Gastrocnemius medialis (tissue), 4 donors: ENCODE measurements around the gene CAMTA1. TPM values are rescaled to one million over a fixed set of nuclear protein-coding genes. Genes with fewer than 3 reads are reported as not detected.

Experiments
- ATAC-seq, 2 donors: fragments of 150-250 bp; one replicate each; pipeline ENCODE4 v1.9.1; 2016
- DNase-seq, 2 donors: peaks; one replicate each; pipeline ENCODE4 v3.0.0-alpha.2; 2019
- H3K27ac ChIP-seq, 4 donors: fragments of 200-600 bp; sonication (generic); 1 replicate in 1 of 4; 2 replicates in 3 of 4; pipeline ENCODE4 v1.5.1; 2016 to 2018; ENCODE audit warnings: mild to moderate bottlenecking in 2 of 4, moderate library complexity in 1 of 4
- H3K27me3 ChIP-seq, 3 donors: fragments of 200-600 bp; sonication (generic) in 2 of 3; 1 replicate in 1 of 3; 2 replicates in 2 of 3; pipeline versions ENCODE4 v1.5.1 to v1.6.0; 2016 to 2019; ENCODE audit warnings: mild to moderate bottlenecking in 1 of 3, moderate library complexity in 1 of 3
- H3K36me3 ChIP-seq, 2 donors: fragments of 200-600 bp; sonication (generic) in 1 of 2; one replicate each; pipeline ENCODE4 v1.5.1; 2017 to 2018
- H3K4me1 ChIP-seq, 2 donors: fragments of 200-600 bp; sonication (generic) in 1 of 2; one replicate each; pipeline ENCODE4 v1.5.1; 2016 to 2017; ENCODE audit warnings: mild to moderate bottlenecking in 2 of 2
- H3K4me3 ChIP-seq, 4 donors: fragments of 200-600 bp; sonication (generic) in 3 of 4; 1 replicate in 1 of 4; 2 replicates in 3 of 4; pipeline ENCODE4 v1.5.1; 2016 to 2019; ENCODE audit warnings: mild to moderate bottlenecking in 2 of 4
- H3K9me3 ChIP-seq, 3 donors: fragments of 200-600 bp; sonication (generic) in 2 of 3; 1 replicate in 1 of 3; 2 replicates in 2 of 3; pipeline ENCODE4 v1.5.1; 2016 to 2019
- CTCF ChIP-seq, 5 experiments: fragments of 450-650 bp in 3 of 5; fragments of 200-600 bp in 2 of 5; sonication (generic) in 2 of 5; IDR thresholded peaks in 4 of 5; conservative IDR thresholded peaks in 1 of 5; 1 replicate in 4 of 5; 2 replicates in 1 of 5; pipeline ENCODE4 v1.5.1; 2016 to 2019; ENCODE audit warnings: antibody characterized with exemption in 5 of 5, mild to moderate bottlenecking in 3 of 5, moderate library complexity in 3 of 5
- POLR2A ChIP-seq, 2 donors: fragments of 450-650 bp; IDR thresholded peaks; one replicate each; pipeline ENCODE4 v1.6.1; 2017; ENCODE audit warnings: antibody characterized with exemption in 2 of 2, mild to moderate bottlenecking in 2 of 2, moderate library complexity in 2 of 2
- in situ Hi-C, 4 donors: fragments of 200-750 bp; cut with MboI; loops; one replicate each; pipeline versions ENCODE4 v1.15.0 to v1.8.0; 2017; ENCODE audit warnings: low sequenced_read_pairs in 4 of 4
- intact Hi-C: fragments of 100-400 bp; cut with DNase I; formaldehyde crosslinking; loops from one replicate; pipeline ENCODE4 v1.15.1; 2023; ENCODE audit warnings: low total_unique reads
- total RNA-seq, 4 donors: library from RNA; depleted of rRNA; stranded (reverse); fragments of >200 nt; gene quantifications; one replicate each; pipeline versions ENCODE4 v1.1.0 to v1.2.3, GENCODE V29; 2016

CAMTA1 gene
- total RNA-seq, 4 donors from 2014 or later, result 60.5 to 113 (median 70.4) TPM

DNA sequence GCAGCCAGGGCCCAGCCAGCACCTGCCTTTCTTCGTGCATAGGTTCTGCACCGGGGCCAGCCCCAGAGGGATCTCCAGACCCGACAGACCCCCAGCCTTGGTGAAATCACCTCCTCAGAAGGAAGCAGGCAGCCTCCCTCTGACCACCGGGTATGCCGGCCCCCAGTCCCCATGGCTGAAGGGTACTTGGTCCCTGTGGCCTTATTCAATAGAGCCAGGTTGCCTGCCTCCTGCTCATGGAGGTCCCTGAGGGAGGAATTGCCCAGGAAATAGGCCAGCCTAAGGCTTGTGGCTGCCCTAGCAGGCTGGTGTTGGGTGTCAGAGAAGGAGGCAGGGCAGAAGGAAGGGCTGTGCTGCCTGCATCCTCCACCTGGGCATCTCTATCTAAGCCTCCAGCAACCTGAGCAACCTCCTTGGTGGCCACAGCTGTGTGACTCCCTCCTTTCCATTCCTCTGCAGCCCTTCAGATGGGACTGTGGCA is 647.7 kb downstream of the CAMTA1 start:
- H3K27ac ChIP-seq, result no peak overlapping the region
- H3K36me3 ChIP-seq, result no peaks in the 10 kb centered on the region
- no peak overlapping the region for H3K4me3 ChIP-seq
- TF ChIP-seq CTCF (IDR thresholded peaks at IDR 0.05 in 4 of 5, conservative IDR thresholded peaks at IDR 0.05 in 1 of 5) (no peak), POLR2A (IDR thresholded peaks at IDR 0.05) (no peak)
- H3K9me3 ChIP-seq, result no peaks in the 10 kb centered on the region
- ATAC-seq (no peak), DNase-seq (no peak)
- H3K4me1 ChIP-seq, result no peaks in the 10 kb centered on the region
- in situ Hi-C loops, result no loop called here
- intact Hi-C loops, result no loop called here
- no peaks in the 10 kb centered on the region for H3K27me3 ChIP-seq

DNA sequence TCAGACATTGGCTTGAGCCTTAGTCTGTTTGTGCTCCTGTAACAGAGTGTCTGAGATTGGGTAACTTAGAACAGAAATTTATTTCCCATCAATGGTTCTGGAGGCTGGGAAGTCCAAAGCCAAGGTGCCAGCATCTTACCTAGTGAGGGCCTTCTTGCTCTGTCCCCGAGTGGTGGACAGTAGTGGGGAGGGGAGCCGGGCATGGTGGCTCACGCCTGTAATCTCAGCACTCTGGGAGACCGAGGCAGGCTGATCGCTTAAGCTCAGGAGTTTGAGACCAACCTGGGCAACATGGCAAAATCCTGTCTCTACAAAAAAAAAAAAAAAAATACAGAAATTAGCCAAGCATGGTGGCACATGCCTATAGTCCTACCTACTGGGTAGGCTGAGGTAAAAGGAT is 649.3 kb downstream of the CAMTA1 start:
- ATAC-seq (no peak), DNase-seq (no peak)
- TF ChIP-seq CTCF (IDR thresholded peaks at IDR 0.05 in 4 of 5, conservative IDR thresholded peaks at IDR 0.05 in 1 of 5) (no peak), POLR2A (IDR thresholded peaks at IDR 0.05) (no peak)
- H3K27ac ChIP-seq, result no peak overlapping the region
- in situ Hi-C loops, result no loop called here
- H3K4me3 ChIP-seq, result no peak overlapping the region
- H3K4me1 ChIP-seq, result no peaks in the 10 kb centered on the region
- no peaks in the 10 kb centered on the region for H3K27me3 ChIP-seq
- intact Hi-C loops, result no loop called here
- H3K36me3 ChIP-seq, result no peaks in the 10 kb centered on the region
- no peaks in the 10 kb centered on the region for H3K9me3 ChIP-seq

- Histone ChIP-seq H3K9me3 (no peaks in the 10 kb centered on the region), H3K36me3 (no peaks in the 10 kb centered on the region), H3K4me3 (no peak overlapping the region), H3K4me1 (no peaks in the 10 kb centered on the region), H3K27me3 (no peaks in the 10 kb centered on the region), H3K27ac (no peak overlapping the region)
- in situ Hi-C loops (no loop called here), intact Hi-C loops (no loop called here)
- DNase-seq, result no peak
- TF ChIP-seq POLR2A (IDR thresholded peaks at IDR 0.05) (no peak), CTCF (IDR thresholded peaks at IDR 0.05 in 4 of 5, conservative IDR thresholded peaks at IDR 0.05 in 1 of 5) (no peak)
- no peak for ATAC-seq
These were observed 650.2 kb downstream of the CAMTA1 start for GRCh38 chr1:7435276-7436055.

DNA sequence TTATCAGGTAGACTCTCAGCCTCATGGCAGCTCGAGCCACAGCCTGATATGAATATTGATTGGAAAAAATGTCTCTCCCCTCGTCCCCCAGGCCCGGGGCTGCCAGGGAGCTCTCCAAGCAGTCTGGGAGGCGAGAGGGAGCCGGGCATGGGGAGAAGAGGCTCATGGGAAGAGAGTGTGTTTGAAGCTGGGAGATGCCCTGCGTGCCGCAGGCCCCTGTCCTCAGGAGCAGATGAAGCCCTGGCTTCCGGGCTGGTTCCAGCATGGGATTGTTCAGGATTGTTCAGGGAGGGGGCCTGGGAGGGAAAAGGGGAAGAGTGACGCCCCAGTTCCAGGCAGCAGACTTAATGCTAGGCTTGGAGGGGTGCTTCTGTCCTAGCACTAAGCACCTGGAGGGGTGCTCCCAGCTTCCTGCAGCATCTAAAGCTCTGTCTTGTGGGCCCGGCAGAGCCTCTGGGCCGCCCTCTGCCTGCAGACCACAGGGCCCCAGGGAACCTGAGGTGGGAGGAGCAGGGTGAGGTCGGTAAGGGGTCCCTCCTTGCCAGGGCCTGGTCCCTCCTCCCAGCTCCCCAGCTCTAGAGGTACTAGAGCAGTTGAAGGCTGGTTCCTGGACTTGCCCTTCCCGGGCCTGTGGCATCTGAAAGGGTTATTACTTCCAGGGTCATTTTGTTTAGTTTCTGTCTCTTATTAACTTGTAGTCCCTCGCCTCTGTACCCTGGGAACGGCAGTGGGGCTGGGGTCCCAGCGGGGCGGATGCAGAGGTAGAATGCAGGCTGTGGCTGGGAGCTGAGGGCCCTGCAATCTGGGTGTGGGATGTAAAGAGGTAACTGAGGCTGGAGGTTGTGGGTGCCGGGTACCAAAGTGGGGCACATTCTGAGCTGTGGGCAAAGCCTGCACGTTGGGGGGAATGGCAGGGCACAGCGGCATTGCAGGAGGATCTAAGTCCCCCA is 651.1 kb downstream of the CAMTA1 start:
- DNase-seq (no peak), ATAC-seq (no peak)
- no peak overlapping the region for H3K27ac ChIP-seq
- TF ChIP-seq CTCF (IDR thresholded peaks at IDR 0.05 in 4 of 5, conservative IDR thresholded peaks at IDR 0.05 in 1 of 5) (no peak), POLR2A (IDR thresholded peaks at IDR 0.05) (no peak)
- in situ Hi-C loops, result no loop called here
- H3K27me3 ChIP-seq, result no peaks in the 10 kb centered on the region
- H3K36me3 ChIP-seq, result no peaks in the 10 kb centered on the region
- H3K9me3 ChIP-seq, result no peaks in the 10 kb centered on the region
- intact Hi-C loops, result no loop called here
- H3K4me1 ChIP-seq, result no peaks in the 10 kb centered on the region
- H3K4me3 ChIP-seq, result no peak overlapping the region
